HG03469 (cell line): ENCODE results near the gene FHDC1.

Source experiments
- ATAC-seq: cut with Tn5 transposase; IDR thresholded peaks from one replicate; pipeline ENCODE4 v1.9.1; 2021; ENCODE audit warnings: mild to moderate bottlenecking, moderate library complexity, moderate number of reproducible peaks; ENCODE audit not compliant: unreplicated experiment

FHDC1 gene

GRCh38 chr4:152929888-152930287 lies 6.2 kb upstream of the FHDC1 start:
- no peak for ATAC-seq

- ATAC-seq, result no peak
Measured at GRCh38 chr4:152935143-152935542, 980 bp upstream of the FHDC1 start.

- ATAC-seq, result no peak
Measured at GRCh38 chr4:152936446-152937335, 568 bp downstream of the FHDC1 start.

- no peak for ATAC-seq
Measured at GRCh38 chr4:152937336-152938236, 1.5 kb downstream of the FHDC1 start.

- ATAC-seq, result no peak
Measured at GRCh38 chr4:152938237-152938947, 2.3 kb downstream of the FHDC1 start.

- no peak for ATAC-seq
Measured at GRCh38 chr4:152939621-152940020, 3.5 kb downstream of the FHDC1 start.

- no peak for ATAC-seq
Measured at GRCh38 chr4:152940461-152940860, 4.3 kb downstream of the FHDC1 start.

- ATAC-seq, result no peak
Measured at GRCh38 chr4:152941411-152941810, 5.3 kb downstream of the FHDC1 start.

- no peak for ATAC-seq
Measured at GRCh38 chr4:152942346-152942745, 6.2 kb downstream of the FHDC1 start.

GRCh38 chr4:152943672-152944071 lies 7.5 kb downstream of the FHDC1 start:
- ATAC-seq, result no peak

- ATAC-seq, result no peak
Measured at GRCh38 chr4:152944666-152945320, 8.7 kb downstream of the FHDC1 start.

GRCh38 chr4:152945639-152946038 lies 9.5 kb downstream of the FHDC1 start:
- ATAC-seq, result no peak

- ATAC-seq, result no peak
Measured at GRCh38 chr4:152946446-152946845, 10.3 kb downstream of the FHDC1 start.

- ATAC-seq, result no peak
Measured at GRCh38 chr4:152947311-152947710, 11.2 kb downstream of the FHDC1 start.

- no peak for ATAC-seq
Measured at GRCh38 chr4:152949930-152950329, 13.8 kb downstream of the FHDC1 start.

- no peak for ATAC-seq
Measured at GRCh38 chr4:152950402-152951274, 14.5 kb downstream of the FHDC1 start.

- ATAC-seq, result no peak
Measured at GRCh38 chr4:152951348-152951747, 15.2 kb downstream of the FHDC1 start.

- no peak for ATAC-seq
Measured at GRCh38 chr4:152953514-152953913, 17.4 kb downstream of the FHDC1 start.

- no peak for ATAC-seq
Measured at GRCh38 chr4:152954741-152955140, 18.6 kb downstream of the FHDC1 start.

GRCh38 chr4:152956147-152956546 lies 20.0 kb downstream of the FHDC1 start:
- no peak for ATAC-seq
